OCI-LY7 (cell line): Measurements from ENCODE around the gene ATAD5.

ENCODE experiments used
- EZH2phosphoT487 ChIP-seq: fragments of 200-600 bp; sonication (generic); IDR thresholded peaks from 2 replicates; pipeline ENCODE4 v1.6.1; 2018; ENCODE audit warnings: low read depth, borderline replicate concordance, mild to moderate bottlenecking, mixed run types, antibody characterized with exemption, low read length, moderate library complexity, mixed read lengths
- TF ChIP-seq, protein P1 (sequence below): fragments of 200-600 bp; sonication (generic); conservative IDR thresholded peaks from 2 replicates; pipeline ENCODE4 v1.5.1; 2014; ENCODE audit warnings: mild to moderate bottlenecking, antibody characterized with exemption, low read length, moderate library complexity, mixed read lengths

GRCh38 chr17:30921544-30922196, 89.9 kb downstream of the ATAD5 start, which contains the start of gene ADAP2:
- TF ChIP-seq, protein P1, sequence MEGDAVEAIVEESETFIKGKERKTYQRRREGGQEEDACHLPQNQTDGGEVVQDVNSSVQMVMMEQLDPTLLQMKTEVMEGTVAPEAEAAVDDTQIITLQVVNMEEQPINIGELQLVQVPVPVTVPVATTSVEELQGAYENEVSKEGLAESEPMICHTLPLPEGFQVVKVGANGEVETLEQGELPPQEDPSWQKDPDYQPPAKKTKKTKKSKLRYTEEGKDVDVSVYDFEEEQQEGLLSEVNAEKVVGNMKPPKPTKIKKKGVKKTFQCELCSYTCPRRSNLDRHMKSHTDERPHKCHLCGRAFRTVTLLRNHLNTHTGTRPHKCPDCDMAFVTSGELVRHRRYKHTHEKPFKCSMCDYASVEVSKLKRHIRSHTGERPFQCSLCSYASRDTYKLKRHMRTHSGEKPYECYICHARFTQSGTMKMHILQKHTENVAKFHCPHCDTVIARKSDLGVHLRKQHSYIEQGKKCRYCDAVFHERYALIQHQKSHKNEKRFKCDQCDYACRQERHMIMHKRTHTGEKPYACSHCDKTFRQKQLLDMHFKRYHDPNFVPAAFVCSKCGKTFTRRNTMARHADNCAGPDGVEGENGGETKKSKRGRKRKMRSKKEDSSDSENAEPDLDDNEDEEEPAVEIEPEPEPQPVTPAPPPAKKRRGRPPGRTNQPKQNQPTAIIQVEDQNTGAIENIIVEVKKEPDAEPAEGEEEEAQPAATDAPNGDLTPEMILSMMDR = no peak
- no peak for TF ChIP-seq EZH2phosphoT487
